ENCODE data around the gene KANK2. TPM values are rescaled to one million over a fixed set of nuclear protein-coding genes. Genes with fewer than 3 reads are reported as not detected.
"Not testable (repeated sequence)": the region's sequence is repeated elsewhere in the genome, so short reads cannot be mapped to it uniquely, and the experiment has no call there.

The KANK2 gene
- total RNA-seq, 6 experiments from 2014 or later: 36.3 to 65.4 (median 50.4) TPM

GRCh38 chr19:11141937-11142527 lies 55.3 kb downstream of the KANK2 start:
- TF ChIP-seq CTCF (IDR thresholded peaks at IDR 0.05) (peak in 1 of 4 donors; percentile 10), POLR2A (IDR thresholded peaks at IDR 0.05) (no peak)
- no peaks in the 10 kb centered on the region for H3K27me3 ChIP-seq
- H3K36me3 ChIP-seq: no peaks in the 10 kb centered on the region
- WGBS (ENCODE audit: insufficient coverage, low coverage, low lambda C conversion rate, missing lambda C conversion rate): 40% methylated on average over 2 of the region's 9 CpGs
- no peak for ATAC-seq
- no peak for DNase-seq
- H3K9me3 ChIP-seq: no peaks in the 10 kb centered on the region
- H3K4me3 ChIP-seq: no peak overlapping the region
- intact Hi-C loops (cut with DNase I): no loop called here
- H3K4me1 ChIP-seq: peaks cover 0 to 43% (median 23%) of the 10 kb centered on the region in 4 donors
- H3K27ac ChIP-seq: peak overlapping the region; percentile 45 to 95 (median 76)

GRCh38 chr19:11140896-11141295 lies 56.4 kb downstream of the KANK2 start:
- 81% methylated on average over 7 of the region's 9 CpGs for WGBS (ENCODE audit: insufficient coverage, low coverage, low lambda C conversion rate, missing lambda C conversion rate)
- no peak for ATAC-seq
- intact Hi-C loops (cut with DNase I): no loop called here

GRCh38 chr19:11140023-11140538 lies 57.3 kb downstream of the KANK2 start:
- Histone ChIP-seq H3K27ac (peak overlapping the region in 1 of 3 donors; percentile 53), H3K4me1 (peaks cover 0 to 43% (median 23%) of the 10 kb centered on the region in 4 donors)
- peak; percentile 54 to 83 (median 77) for DNase-seq
- H3K4me3 ChIP-seq; H3K27me3 ChIP-seq; intact Hi-C loops (cut with DNase I); H3K36me3 ChIP-seq; H3K9me3 ChIP-seq: not testable (repeated sequence)
- WGBS (ENCODE audit: insufficient coverage, low coverage, low lambda C conversion rate, missing lambda C conversion rate): 43% methylated on average over 9 of the region's 10 CpGs
- ATAC-seq: peak; percentile 7 to 50 (median 23)

More at GRCh38 chr19:11140896-11141295, 56.4 kb downstream of the KANK2 start:
- no peaks in the 10 kb centered on the region for H3K27me3 ChIP-seq
- H3K36me3 ChIP-seq: no peaks in the 10 kb centered on the region
- H3K9me3 ChIP-seq: no peaks in the 10 kb centered on the region
- no peak for DNase-seq
- TF ChIP-seq CTCF (IDR thresholded peaks at IDR 0.05): no peak
- no peak overlapping the region for H3K4me3 ChIP-seq
- H3K27ac ChIP-seq: no peak overlapping the region
- H3K4me1 ChIP-seq: peaks cover 0 to 43% (median 23%) of the 10 kb centered on the region in 4 donors

GRCh38 chr19:11138601-11139300 lies 58.6 kb downstream of the KANK2 start:
- H3K36me3 ChIP-seq: no peaks in the 10 kb centered on the region
- TF ChIP-seq CTCF (IDR thresholded peaks at IDR 0.05) (no peak), POLR2A (IDR thresholded peaks at IDR 0.05) (no peak)
- H3K4me1 ChIP-seq: peaks cover 0 to 43% (median 23%) of the 10 kb centered on the region in 4 donors
- no peaks in the 10 kb centered on the region for H3K9me3 ChIP-seq
- ATAC-seq (peak; percentile 8 to 37 (median 21)), DNase-seq (peak in 2 of 3 donors; percentile 64 to 73)
- H3K4me3 ChIP-seq: no peak overlapping the region
- no peaks in the 10 kb centered on the region for H3K27me3 ChIP-seq
- intact Hi-C loops (cut with DNase I): loop anchor here (2.0 to 5.0 kb wide), 2 partner anchors 64 kb away; no protein-coding TSS in a partner anchor
- 10% methylated on average over 4 of the region's 13 CpGs for WGBS (ENCODE audit: insufficient coverage, low coverage, low lambda C conversion rate, missing lambda C conversion rate)
- peak overlapping the region; percentile 45 to 68 (median 63) for H3K27ac ChIP-seq

All from right lobe of liver (tissue), 6 donors.